ENCODE results near the gene ICA1. TPM values are rescaled to one million over a fixed set of nuclear protein-coding genes. Genes with fewer than 3 reads are reported as not detected.
"Not testable (repeated sequence)": the region's sequence is repeated elsewhere in the genome, so short reads cannot be mapped to it uniquely, and the experiment has no call there.

Gene ICA1
- total RNA-seq, 1 experiment from 2014 or later, result 15.6 TPM

DNA sequence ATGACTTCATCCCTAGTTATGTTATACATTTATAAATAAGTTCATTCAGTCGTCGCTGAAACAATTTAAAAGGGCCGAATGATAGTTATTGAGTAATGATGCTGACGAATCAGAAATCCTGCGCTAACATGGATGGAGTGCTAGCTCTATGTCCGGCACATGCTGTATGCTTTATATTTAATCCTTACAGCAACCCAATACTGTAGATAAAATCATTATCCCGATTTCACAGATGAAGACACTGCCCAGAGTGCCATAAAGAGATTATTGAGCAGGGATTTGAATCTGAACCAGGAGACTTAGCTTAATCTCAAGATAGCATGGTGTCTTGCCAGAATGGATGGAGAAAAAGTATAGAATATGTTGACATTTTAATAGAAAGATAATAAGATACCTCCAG, 1.1 kb upstream of the ICA1 start:
- no peak for DNase-seq (ENCODE audit: low spot score)

DNA sequence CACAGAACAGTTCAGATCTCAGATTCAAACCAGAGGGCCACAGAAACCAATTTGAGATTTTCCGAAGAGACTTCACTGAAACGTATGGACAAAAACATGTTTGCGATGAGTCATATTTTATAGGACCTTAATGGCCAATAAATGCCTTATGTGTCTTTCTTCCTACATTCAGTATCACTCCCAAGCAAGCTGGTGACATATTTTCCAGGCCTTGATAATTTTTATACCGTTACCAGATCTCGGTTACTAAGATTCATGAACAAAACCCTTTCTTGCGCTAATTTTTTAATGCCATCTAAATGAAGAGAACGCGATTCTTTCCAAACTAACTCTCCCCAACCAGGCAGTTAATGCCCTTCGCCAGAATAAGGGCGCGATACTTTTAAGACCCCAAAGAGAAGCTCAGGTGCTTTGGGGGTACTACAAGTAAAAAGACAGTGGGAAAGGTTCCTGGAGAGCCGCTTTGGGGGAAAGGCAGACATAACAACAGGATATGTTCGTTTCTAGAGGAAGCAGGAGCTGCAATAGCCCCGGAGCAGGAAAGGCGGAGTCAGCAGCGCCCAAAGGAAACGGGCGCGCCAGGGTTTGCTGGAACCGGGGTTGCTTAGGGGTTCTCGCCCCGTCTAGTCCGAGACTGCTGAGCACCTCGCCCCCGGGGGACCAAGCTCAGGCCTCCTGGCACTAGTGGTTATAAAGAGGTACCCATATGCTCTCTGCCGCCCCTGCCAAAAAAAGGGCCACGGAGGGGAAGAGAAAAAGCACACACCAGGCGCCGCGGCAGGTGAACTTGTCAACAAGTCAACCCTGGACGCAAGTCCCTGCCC, 884 bp downstream of the ICA1 start:
- DNase-seq (ENCODE audit: low spot score), result peak; percentile 74

DNA sequence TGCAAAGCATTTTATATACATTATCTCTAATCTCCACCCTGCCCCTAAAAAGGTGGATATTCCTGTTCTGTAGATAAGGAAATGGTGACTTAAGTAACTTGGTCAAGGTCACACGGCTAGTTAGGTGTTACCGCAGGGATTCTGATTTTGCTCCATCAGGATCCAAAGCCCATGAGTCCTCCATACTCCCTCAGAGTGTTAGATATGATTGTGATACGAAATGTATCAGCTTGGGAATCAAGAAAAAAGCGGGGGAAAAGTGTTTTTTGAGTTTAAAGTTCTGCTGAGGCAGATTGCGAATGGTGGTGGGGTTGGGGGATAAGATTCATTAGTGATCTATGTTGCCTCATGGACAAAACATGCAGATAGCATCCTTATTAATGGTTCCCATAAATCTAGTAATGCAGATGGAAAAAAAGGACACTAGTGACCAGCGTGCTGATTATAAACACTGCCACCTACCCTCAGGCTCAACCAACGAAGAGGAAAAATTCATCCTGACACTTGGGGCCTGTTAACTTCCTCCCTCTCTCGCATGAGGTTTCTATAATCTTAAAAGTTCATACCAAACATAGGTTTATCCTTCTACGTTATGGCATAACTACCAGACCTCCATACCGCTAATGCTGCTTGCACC, 2.3 kb downstream of the ICA1 start:
- no peak for DNase-seq (ENCODE audit: low spot score)

DNA sequence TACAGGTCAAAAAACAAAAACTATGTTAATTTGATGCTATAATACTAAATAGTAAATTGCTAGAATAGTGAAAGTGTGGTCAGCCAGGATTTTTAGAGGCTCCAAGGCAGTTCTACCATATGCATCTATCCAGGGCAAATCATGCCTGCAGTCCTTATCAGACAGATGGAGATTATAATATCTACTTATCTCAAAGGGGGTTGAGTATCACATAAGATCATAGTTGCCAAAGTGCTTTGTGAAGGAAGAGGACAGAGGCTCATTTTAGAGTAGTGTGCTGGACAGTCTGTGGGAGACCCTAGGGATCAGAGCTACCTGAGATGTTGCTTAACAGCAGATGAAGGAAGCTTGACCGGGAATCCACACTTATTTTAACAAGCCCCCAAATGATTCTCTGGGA, 3.2 kb downstream of the ICA1 start:
- DNase-seq (ENCODE audit: low spot score), result no peak

DNA sequence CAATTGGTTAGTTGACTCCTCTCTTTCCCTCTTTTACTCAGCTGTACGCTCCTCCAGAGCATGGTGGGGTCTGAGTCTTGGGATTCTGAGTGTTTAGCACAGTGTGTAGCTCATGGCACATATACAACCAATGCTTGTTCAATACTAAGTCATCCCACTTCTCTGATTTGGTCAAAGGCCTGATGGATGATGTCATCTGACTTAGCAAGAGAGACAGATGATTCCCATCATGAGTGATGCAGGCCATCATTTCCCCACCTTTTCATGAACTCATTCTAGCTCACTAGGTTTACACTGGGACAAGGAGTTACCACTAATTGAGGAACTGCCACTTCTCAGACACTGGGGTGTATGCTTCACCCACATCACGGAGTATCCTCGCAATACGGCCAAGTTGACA, 3.8 kb downstream of the ICA1 start:
- DNase-seq (ENCODE audit: low spot score), result no peak

DNA sequence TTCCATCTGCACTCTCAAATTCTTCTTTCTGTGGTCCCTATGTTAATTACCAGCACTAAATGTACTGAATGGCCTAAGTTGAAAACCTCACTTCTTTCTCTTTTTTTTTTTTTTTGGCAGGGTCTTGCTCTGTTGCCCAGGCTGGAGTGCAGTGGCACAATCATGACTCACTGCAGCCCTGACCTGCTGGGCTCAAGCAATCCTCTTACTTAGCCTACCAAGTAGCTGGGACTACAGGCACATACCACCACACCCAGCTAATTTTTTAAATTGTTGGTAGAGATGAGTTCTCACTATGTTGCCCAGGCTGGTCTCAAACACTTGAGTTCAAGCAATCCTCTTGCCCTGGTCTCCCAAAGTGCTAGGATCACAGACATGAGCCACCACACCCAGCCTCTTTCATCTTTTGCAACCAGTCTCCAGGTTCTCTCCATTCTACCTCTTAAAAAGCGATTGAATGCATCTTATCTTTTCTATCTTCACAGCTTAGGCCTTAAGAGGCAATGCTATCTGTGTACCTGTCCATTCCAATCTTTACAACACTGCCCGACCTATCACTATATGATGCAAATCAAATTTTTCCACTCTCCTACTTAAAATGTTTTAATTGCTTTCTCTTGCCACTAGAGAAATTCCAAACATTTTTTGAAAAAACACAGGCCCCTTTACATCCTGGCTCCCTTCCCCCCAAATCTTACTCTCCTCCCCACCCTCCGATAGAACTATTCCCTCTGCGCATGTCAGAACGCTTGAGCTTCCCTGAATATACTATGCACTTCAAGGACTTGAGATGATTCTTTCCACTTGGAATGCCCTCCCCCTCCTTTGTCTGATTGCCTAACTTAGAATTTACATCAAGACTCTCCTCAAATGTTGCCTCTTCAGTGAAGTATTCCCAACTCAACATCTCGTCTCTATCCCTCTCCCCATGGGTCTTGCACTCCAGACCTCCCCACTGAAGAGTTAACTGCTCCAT, 6.0 kb downstream of the ICA1 start:
- no peak for DNase-seq (ENCODE audit: low spot score)

DNA sequence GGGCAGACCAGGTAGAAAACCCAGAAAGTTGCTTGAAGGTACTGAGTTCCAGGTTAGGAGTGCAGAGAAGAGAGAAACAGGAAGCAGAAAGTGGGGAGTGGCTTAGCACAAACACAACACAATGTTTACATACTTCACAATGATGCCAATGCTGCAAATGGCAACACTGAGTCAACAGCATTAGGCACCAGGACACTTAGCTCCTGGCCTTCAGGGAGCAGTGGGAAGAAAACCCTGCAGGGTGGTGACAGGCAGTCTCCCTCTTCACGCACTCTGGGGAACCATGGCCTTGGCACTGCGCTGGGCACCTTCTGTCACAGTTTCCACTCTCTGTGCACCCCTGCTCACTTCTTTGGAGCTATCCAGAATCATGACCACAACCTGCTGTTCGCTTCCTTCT, 7.3 kb downstream of the ICA1 start:
- DNase-seq (ENCODE audit: low spot score), result no peak

DNA sequence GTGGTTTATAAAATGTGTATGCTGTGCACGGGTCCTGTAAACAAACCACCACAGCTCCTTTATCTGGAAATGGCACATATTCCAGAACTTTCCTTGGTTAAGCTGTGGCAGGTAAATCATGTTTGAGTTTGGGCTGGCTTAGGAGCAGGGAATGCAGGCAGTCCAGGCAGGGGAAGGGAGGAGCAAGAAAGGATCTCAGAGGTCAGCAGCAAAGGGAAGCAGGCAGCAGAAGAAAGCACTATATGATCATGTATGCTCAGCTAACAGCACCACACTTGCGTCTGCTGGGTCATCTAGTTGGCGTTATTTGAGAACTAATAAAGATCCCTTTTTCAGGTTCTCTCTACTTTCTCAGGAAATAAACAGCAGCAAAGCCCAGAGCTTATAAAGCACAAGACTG, 7.8 kb downstream of the ICA1 start:
- DNase-seq (ENCODE audit: low spot score), result peak; percentile 57

DNA sequence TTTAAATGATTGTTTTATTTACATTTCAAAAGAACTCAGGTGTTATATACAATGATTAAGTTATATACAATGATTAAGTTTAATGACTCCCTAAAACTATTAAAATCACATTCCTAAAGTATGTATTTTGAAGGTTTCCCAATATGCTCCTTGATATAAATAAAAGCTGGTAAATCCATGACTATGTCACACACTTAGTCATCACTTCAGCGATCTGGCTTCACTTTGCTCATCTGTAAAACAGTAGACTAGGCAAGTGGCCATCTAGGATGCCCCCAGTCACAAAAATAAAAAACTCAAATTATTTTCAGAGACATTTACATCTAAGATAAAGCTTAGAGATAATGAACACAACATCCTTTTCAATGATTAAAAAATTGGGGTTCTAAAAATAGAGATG, 10.8 kb downstream of the ICA1 start:
- no peak for DNase-seq (ENCODE audit: low spot score)

DNA sequence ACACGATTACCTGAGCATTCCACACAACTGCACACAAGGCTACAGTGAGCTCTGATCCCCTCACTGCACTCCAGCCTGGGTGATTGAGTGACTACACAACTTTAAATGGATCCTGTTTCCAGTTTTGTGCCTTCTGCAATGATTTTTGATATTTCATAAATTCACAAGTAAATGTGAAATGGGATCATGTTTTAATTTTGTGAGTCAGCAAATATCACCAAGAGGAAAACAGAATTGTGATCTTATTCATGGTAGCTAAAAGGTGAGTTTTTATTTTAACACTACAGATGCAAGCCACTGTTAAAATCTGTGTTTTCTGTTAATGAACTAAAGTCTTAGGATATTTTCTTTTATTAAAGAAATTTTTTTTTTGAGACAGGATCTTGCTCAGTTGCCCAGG, 11.4 kb downstream of the ICA1 start:
- no peak for DNase-seq (ENCODE audit: low spot score)

DNA sequence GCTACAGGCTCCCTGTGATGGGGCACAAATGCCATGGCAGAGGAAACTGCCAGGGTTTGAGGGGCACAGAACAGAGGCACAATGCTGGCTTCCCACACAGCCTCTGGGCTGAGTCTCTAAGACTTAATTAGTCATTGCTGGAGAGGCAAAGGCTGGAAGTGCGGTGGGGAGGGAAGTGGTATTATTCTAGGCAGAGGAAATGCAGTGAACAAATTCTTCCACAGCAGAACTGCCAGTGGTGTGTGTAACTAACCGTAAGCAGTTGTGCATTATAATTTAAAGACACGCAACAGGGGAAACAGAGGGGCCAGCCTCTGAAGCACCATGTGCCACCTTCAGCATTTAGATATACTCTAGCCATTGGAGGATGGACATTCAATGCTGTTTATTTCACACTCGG, 12.8 kb downstream of the ICA1 start:
- DNase-seq (ENCODE audit: low spot score), result no peak

DNA sequence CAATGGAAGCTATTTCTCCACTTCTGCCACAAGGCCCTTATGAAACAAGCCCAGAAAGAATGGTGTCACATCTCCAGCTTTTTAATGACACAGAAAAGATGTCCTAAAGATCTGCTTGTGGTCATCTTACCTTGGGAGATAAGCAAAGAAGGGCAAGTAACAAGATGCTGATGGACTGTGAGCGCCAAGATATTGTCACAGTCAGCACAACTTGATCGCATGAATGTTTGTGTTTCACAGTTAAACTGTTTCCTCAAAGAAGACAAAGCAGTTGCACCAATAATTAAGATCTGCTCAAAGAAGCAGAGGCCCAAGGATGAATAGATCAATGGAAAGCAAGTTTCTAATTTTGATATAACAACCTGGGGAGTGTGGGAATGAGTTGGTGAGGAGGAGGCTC, 15.9 kb downstream of the ICA1 start:
- DNase-seq (ENCODE audit: low spot score), result no peak

DNA sequence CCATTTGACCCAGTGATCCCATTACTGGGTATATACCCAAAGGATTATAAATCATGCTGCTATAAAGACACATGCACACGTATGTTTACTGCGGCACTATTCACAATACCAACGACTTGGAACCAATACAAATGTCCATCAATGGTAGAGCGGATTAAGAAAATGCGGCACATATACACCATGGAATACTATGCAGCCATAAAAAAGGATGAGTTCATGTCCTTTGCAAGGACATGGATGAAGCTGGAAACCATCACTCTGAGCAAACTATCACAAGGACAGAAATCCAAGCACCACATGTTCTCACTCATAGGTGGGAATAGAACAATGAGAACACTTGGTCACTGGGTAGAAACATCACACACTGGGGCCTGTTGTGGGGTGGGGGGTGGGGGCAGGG, 16.9 kb downstream of the ICA1 start:
- DNase-seq (ENCODE audit: low spot score), result not testable (repeated sequence)

DNA sequence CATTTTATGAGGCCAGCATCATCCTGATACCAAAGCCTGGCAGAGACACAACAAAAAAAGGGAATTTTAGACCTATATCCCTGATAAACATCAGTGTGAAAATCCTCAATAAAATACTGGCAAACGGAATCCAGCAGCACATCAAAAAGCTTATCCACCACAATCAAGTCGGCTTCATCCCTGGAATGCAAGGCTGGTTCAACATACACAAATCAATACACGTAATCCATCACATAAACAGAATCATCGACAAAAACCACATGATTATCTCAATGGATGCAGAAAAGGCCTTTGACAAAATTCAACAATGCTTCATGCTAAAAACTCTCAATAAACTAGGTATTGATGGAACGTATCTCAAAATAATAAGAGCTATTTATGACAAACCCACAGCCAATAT, 18.9 kb downstream of the ICA1 start:
- DNase-seq (ENCODE audit: low spot score), result not testable (repeated sequence)

DNA sequence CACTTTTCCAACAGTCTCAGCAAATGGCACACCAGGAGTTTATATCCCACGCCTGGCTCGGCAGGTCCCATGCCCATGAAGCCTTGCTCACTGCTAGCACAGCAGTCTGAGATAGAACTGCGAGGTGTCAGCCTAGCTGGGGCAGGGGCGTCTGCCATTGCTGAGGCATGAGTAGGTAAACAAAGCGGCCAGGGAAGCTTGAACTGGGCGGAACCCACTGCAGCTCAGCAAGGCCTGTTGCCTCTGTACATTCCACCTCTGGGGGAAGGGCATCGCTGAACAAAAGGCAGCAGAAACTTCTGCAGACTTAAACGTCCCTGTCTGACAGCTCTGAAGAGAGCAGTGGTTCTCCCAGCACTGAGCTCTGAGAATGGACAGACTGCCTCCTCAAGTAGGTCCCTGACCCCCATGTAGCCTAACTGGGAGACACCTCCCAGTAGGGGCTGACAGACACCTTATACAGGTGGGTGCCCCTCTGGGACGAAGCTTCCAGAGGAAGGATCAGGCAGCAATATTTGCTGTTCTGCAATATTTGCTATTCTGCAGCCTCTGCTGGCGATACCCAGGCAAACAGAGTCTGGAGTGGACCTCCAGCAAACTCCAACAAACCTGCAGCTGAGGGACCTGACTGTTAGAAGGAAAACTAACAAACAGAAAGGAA, 22.1 kb downstream of the ICA1 start:
- DNase-seq (ENCODE audit: low spot score), result peak; percentile 42

DNA sequence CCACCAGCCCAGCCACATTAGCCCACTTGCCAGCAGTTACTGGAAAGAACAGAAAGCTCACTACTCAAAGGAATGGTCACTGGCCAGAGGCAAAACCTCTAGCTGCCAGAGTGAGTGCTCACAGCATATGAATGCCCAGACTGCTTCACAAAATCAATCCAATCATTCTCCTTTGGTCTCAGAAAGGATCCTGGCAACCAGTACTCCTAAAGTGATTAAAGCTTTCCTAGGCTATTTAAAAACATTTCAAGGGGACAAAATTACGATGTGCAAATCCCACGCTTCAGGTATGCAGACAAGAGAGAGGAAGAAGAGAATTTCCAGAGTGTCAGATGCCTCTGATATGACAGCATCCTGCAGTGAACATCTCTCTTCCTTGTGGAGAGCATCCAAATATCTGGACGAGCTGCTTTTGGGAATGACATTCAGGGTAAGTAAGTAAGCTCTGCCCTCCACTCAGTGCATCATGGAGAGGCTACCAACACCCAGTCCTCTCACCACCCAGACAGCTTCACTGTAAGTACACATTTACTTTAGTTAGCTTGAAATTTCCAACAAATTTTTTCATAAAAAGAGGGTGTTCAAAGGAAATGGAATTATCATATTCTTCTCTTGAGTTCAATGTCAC, 25.1 kb downstream of the ICA1 start:
- DNase-seq (ENCODE audit: low spot score), result no peak

DNA sequence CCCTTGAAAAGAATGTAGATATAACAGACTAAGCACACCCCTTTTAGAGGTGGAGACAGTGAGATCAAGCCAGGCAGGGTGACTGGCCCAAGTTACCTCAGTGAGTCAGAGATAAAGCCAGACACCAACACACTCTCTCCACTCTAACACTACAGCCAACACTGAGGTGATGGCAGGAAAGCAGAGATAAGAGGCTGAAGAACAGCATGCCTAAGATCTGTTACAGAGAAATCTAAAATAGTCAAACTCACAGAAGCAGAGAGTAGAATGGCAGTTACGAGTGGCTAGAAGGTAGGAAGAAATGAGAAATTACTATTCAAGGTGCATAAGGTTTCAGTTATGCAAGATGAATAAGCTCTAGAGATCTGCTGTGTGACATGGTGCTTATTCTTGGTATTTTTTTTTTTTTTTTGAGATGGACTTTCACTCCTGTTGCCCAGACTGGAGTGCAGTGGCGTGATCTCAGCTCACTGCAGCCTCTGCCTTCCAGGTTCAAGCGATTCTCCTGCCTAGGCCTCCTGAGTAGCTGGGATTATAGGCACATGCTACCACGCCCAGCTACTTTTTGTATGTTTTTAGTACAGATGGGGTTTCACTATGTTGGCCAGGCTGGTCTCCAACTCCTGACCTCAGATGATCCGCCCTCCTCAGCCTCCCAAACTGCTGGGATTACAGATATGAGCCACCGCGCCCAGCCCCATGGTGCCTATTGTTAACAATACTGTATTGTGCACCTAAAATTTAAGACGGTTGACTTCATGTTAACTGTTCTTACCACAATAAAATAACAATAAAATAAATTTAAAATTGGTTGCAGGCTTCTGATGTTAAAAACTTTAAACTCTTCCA, 28.7 kb downstream of the ICA1 start:
- no peak for DNase-seq (ENCODE audit: low spot score)

DNA sequence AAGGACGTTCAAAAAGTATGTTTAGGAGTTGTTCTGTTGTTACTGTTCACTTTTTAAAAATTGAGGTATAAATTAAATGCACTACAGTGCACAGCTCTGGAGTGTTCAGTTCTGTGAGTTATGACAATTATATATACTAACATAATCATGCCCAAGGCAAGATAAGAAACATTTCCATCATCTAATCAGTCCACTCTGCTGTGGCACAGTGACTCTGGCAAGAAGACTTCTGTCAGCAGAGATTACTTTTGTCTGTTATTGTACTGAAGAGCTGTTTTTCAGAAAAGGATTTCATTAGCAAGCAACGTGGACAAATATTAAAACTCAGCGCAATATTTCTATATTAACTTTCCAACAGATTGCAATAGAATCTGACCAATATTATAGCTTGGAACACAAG, 32.0 kb downstream of the ICA1 start:
- DNase-seq (ENCODE audit: low spot score), result no peak

DNA sequence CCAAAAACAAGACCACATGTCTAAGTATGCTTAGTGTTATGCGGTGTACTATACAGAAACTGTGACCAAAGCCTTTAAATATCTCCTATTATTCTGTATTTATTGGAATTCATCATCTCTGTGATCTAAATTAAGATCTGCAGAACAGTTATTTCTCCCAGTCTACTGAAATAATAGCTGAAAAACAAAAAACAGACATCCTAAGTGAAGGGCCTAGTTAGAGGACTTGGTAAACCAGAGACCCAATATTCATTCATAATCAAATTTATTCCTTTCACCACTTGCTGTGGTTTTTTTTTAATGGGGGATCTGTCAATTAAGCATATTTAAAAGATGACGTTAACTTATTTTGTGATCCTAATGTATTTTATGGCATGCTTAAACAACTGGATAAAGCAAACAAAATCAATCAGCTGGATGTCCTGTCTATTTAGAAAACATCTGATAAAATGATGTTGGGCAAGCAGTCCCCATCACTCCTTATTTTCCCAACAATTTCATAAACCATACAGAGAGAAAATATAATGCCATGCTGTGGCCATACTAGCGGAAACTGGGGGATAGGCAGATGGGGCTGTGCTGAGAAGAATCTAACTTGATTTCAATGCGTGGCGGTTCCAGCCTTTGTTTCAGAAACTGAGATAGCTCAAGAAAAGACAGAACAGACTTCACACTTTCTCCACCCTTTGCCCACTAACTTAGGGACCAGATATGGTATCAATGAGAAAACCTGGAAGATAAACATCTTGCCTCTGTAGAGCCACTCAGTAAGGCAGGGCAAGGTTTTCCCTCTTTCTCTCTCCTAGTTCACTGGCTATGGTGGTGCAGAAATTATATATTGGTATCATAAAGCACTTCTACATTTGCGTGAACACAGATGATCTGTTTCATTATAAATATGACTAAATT, 32.9 kb downstream of the ICA1 start:
- no peak for DNase-seq (ENCODE audit: low spot score)

Data from HT-29 (cell line).